K562 (cell line): ENCODE data around the gene KIF6.

Source experiments
- EWSR1 ChIP-seq: fragments of 450-650 bp; IDR thresholded peaks from 2 replicates; pipeline ENCODE4 v1.6.1; 2018; ENCODE audit warnings: borderline replicate concordance, mild to moderate bottlenecking, low read depth, moderate library complexity; ENCODE audit not compliant: partially characterized antibody
- FOXA1 ChIP-seq: fragments of 450-650 bp; IDR thresholded peaks from 2 replicates; pipeline ENCODE4 v1.6.1; 2016; ENCODE audit warnings: mild to moderate bottlenecking, borderline replicate concordance
- HOXB6 ChIP-seq: fragments of 250-450 bp; sonication (Bioruptor Pico); IDR thresholded peaks from 2 replicates; pipeline ENCODE4 v1.5.1; 2022; ENCODE audit warnings: mild to moderate bottlenecking, borderline replicate concordance
- NCOA2 ChIP-seq, 2 experiments: fragments of 450-650 bp; IDR thresholded peaks; 2 replicates each; pipeline ENCODE4 v1.6.1; 2018; ENCODE audit warnings: mild to moderate bottlenecking in 2 of 2, moderate library complexity in 1 of 2; ENCODE audit not compliant: partially characterized antibody in 2 of 2
- PHF8 ChIP-seq: fragments of 200-600 bp; sonication (generic); IDR thresholded peaks from 2 replicates; pipeline ENCODE4 v1.6.1; 2012; ENCODE audit warnings: mixed run types, mild to moderate bottlenecking, inconsistent platforms, low read length, moderate library complexity, borderline replicate concordance
- POLR2A ChIP-seq: fragments of 450-650 bp; conservative IDR thresholded peaks from 2 replicates; pipeline ENCODE4 v1.6.1; 2016
- POLR2AphosphoS5 ChIP-seq: IDR thresholded peaks from 2 replicates; pipeline ENCODE4 v1.6.1; 2011; ENCODE audit warnings: mild to moderate bottlenecking, low read depth, low read length, moderate library complexity; ENCODE audit not compliant: control insufficient read depth, insufficient read depth
- POLR3A ChIP-seq: IDR thresholded peaks from 2 replicates; pipeline ENCODE4 v1.6.1; 2011; ENCODE audit warnings: borderline replicate concordance, mild to moderate bottlenecking, moderate library complexity; ENCODE audit not compliant: insufficient read length, insufficient read depth; ENCODE audit errors: extremely low read depth
- TBP ChIP-seq: optimal IDR thresholded peaks from 2 replicates; pipeline ENCODE3; 2011; ENCODE audit warnings: low read depth, low read length, improper control_type of control experiment
- TCF7L2 ChIP-seq: fragments of 150-350 bp; IDR thresholded peaks from 2 replicates; pipeline ENCODE4 v1.6.1; 2016; ENCODE audit warnings: low read depth, mild to moderate bottlenecking, low read length, moderate library complexity
- ZNF212 ChIP-seq: fragments of 450-650 bp; formaldehyde crosslinking; IDR thresholded peaks from 2 replicates; pipeline ENCODE4 v1.4.0; 2020; ENCODE audit warnings: mild to moderate bottlenecking
- ZNF561 ChIP-seq: fragments of 450-650 bp; formaldehyde crosslinking; conservative IDR thresholded peaks from 2 replicates; pipeline ENCODE4 v1.4.0; 2020; ENCODE audit warnings: mild to moderate bottlenecking, moderate library complexity
- TF ChIP-seq, protein P1 (sequence below), 3 experiments: IDR thresholded peaks in 2 of 3; conservative IDR thresholded peaks in 1 of 3; 2 replicates each; pipeline ENCODE4 v1.5.1; 2011 to 2012; ENCODE audit warnings: low read length in 3 of 3, mild to moderate bottlenecking in 3 of 3, control low read depth in 2 of 3, improper control_type of control experiment in 1 of 3, inconsistent platforms in 1 of 3, low read depth in 1 of 3, mixed read lengths in 1 of 3, moderate library complexity in 1 of 3; ENCODE audit not compliant: insufficient read depth in 2 of 3
- TF ChIP-seq, protein P2 (sequence below), 2 experiments: fragments of 450-650 bp; formaldehyde crosslinking in 1 of 2; IDR thresholded peaks; 2 replicates each; pipeline versions ENCODE4 v1.4.0 to v1.6.1; 2014 to 2020; ENCODE audit warnings: mild to moderate bottlenecking in 2 of 2, borderline replicate concordance in 1 of 2, low read depth in 1 of 2

DNA sequence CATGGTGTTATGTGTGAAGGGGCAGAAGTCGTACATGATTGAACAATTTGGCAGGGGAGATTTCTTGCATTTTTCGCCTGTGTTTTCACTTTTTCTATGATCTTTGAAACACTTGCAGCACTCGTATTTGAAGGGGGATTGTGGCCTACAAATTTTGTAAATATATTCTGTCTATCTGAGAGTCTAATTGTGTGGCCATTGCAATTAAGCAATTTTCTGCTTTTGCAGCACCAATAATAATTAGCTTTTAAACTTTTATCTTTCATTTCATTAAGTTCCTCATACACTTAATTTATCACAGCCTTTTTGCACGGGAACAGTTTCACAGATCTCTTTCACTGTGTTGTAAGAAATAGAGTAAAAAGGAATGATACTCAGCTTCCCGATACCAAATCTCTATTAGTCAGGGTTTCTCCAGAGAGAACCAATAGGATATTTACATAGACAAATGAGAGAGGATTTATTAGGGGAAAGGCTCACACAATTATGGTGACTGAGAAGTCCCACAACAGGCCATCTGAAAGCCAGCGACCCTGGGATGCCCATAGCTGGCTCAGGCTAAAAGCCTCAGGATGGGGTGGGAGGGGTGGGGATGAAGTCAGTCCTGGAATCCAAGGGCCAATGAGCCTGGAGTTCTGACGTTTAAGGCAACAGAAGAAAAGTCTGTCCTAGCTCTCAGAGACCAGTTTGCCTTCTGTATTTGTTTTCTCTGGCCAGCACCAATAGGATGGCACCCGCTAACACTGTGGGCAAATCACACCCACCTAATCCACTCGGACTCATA is 58.3 kb downstream of the KIF6 start:
- TF ChIP-seq TCF7L2, result no peak
- no peak for TF ChIP-seq TBP
- no peak for TF ChIP-seq PHF8
- no peak for TF ChIP-seq NCOA2 (IDR thresholded peaks at IDR 0.05; ENCODE audit: partially characterized antibody in 2 of 2)
- TF ChIP-seq HOXB6 (CRISPR knock-in tag), result no peak
- no peak for TF ChIP-seq POLR2A
- TF ChIP-seq, protein P1, sequence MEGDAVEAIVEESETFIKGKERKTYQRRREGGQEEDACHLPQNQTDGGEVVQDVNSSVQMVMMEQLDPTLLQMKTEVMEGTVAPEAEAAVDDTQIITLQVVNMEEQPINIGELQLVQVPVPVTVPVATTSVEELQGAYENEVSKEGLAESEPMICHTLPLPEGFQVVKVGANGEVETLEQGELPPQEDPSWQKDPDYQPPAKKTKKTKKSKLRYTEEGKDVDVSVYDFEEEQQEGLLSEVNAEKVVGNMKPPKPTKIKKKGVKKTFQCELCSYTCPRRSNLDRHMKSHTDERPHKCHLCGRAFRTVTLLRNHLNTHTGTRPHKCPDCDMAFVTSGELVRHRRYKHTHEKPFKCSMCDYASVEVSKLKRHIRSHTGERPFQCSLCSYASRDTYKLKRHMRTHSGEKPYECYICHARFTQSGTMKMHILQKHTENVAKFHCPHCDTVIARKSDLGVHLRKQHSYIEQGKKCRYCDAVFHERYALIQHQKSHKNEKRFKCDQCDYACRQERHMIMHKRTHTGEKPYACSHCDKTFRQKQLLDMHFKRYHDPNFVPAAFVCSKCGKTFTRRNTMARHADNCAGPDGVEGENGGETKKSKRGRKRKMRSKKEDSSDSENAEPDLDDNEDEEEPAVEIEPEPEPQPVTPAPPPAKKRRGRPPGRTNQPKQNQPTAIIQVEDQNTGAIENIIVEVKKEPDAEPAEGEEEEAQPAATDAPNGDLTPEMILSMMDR (IDR thresholded peaks at IDR 0.05 in 2 of 3, conservative IDR thresholded peaks at IDR 0.05 in 1 of 3; ENCODE audit: insufficient read depth in 2 of 3, low read depth in 1 of 3, low read length in 3 of 3), result no peak
- no peak for TF ChIP-seq EWSR1
- TF ChIP-seq POLR2AphosphoS5, result no peak
- no peak for TF ChIP-seq ZNF561
- TF ChIP-seq, protein P2, sequence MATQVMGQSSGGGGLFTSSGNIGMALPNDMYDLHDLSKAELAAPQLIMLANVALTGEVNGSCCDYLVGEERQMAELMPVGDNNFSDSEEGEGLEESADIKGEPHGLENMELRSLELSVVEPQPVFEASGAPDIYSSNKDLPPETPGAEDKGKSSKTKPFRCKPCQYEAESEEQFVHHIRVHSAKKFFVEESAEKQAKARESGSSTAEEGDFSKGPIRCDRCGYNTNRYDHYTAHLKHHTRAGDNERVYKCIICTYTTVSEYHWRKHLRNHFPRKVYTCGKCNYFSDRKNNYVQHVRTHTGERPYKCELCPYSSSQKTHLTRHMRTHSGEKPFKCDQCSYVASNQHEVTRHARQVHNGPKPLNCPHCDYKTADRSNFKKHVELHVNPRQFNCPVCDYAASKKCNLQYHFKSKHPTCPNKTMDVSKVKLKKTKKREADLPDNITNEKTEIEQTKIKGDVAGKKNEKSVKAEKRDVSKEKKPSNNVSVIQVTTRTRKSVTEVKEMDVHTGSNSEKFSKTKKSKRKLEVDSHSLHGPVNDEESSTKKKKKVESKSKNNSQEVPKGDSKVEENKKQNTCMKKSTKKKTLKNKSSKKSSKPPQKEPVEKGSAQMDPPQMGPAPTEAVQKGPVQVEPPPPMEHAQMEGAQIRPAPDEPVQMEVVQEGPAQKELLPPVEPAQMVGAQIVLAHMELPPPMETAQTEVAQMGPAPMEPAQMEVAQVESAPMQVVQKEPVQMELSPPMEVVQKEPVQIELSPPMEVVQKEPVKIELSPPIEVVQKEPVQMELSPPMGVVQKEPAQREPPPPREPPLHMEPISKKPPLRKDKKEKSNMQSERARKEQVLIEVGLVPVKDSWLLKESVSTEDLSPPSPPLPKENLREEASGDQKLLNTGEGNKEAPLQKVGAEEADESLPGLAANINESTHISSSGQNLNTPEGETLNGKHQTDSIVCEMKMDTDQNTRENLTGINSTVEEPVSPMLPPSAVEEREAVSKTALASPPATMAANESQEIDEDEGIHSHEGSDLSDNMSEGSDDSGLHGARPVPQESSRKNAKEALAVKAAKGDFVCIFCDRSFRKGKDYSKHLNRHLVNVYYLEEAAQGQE (IDR thresholded peaks at IDR 0.05; ENCODE audit: borderline replicate concordance), result no peak
- TF ChIP-seq, protein P2 (CRISPR knock-in tag; IDR thresholded peaks at IDR 0.05; ENCODE audit: low read depth), result no peak
- no peak for TF ChIP-seq ZNF212 (CRISPR knock-in tag)
- TF ChIP-seq FOXA1, result no peak
- TF ChIP-seq POLR3A, result no peak
